Endothelial cell of umbilical vein (primary cell): ENCODE measurements around the gene STK10. TPM values are rescaled to one million over a fixed set of nuclear protein-coding genes. Genes with fewer than 3 reads are reported as not detected.

ENCODE experiments used
- BruUV-seq: library from RNA; stranded (reverse); fragments of 400-500 nt; replicated peaks from 2 replicates; lab custom pipeline; 2021; lab: Mats Ljungman, UMichigan
- CTCF ChIA-PET: fragments of 300-600, 350-600 bp; sonication (Branson Sonifier 250); formaldehyde crosslinking; loops from one replicate; lab custom pipeline; 2021; ENCODE audit warnings: antibody characterized with exemption, inconsistent platforms; lab: Charles Lee
- POLR2A ChIA-PET: fragments of 300-600, 350-600 bp; sonication (Branson Sonifier 250); formaldehyde crosslinking; loops from one replicate; lab custom pipeline; 2021; ENCODE audit warnings: antibody characterized with exemption, inconsistent platforms; lab: Charles Lee
- DNase-seq: peaks from one replicate; pipeline ENCODE4 v3.0.0-alpha.2; 2011; ENCODE audit warnings: low read depth, low spot score
- FAIRE-seq: peaks from 2 replicates; lab custom pipeline; 2011; peaks lifted over from hg19 to GRCh38; lab: Jason Lieb, UNC
- H2AFZ ChIP-seq: 2 replicates; pipeline ENCODE4 v1.6.0; 2012; ENCODE audit warnings: low read depth, low read length, control low read depth, inconsistent platforms
- H3K27ac ChIP-seq: 2 replicates; pipeline ENCODE4 v1.5.1; 2011; ENCODE audit warnings: low read depth, mild to moderate bottlenecking, control low read depth, low read length, moderate library complexity; ENCODE audit not compliant: insufficient read depth
- H3K27me3 ChIP-seq, 2 experiments: 2 replicates each; pipeline versions ENCODE4 v1.6.0 to v1.6.1; 2011; ENCODE audit warnings: low read length in 2 of 2, mixed read lengths in 1 of 2; ENCODE audit not compliant: control insufficient read depth in 2 of 2, insufficient read depth in 2 of 2
- H3K36me3 ChIP-seq, 2 experiments: 2 replicates in 1 of 2; 3 replicates in 1 of 2; pipeline ENCODE4 v1.5.1; 2011; ENCODE audit warnings: low read length in 2 of 2, mild to moderate bottlenecking in 1 of 2, moderate library complexity in 1 of 2; ENCODE audit not compliant: control insufficient read depth in 2 of 2, insufficient read depth in 2 of 2; ENCODE audit errors: extremely low read depth in 1 of 2
- H3K4me1 ChIP-seq: 3 replicates; pipeline ENCODE4 v1.5.1; 2011; ENCODE audit warnings: mild to moderate bottlenecking, low read length; ENCODE audit not compliant: control insufficient read depth, insufficient read depth; ENCODE audit errors: extremely low read depth
- H3K4me2 ChIP-seq: 2 replicates; pipeline ENCODE4 v1.6.1; 2011; ENCODE audit warnings: low read length, control low read depth, mixed read lengths; ENCODE audit not compliant: insufficient read depth
- H3K4me3 ChIP-seq, 3 experiments: fragments of 200-600 bp in 1 of 3; sonication (generic), shearing (Covaris generic) in 1 of 3; replicated peaks in 1 of 3; 2 replicates each; pipeline ENCODE4 v1.5.1; 2011 to 2016; ENCODE audit warnings: control low read depth in 3 of 3, low read length in 3 of 3, mild to moderate bottlenecking in 2 of 3, inconsistent platforms in 1 of 3, low read depth in 1 of 3, moderate library complexity in 1 of 3; ENCODE audit not compliant: insufficient read depth in 1 of 3
- H3K79me2 ChIP-seq: 2 replicates; pipeline ENCODE4 v1.6.0; 2012; ENCODE audit warnings: low read length, inconsistent platforms; ENCODE audit not compliant: control insufficient read depth, insufficient read depth
- H3K9ac ChIP-seq: replicated peaks from 2 replicates; pipeline ENCODE3; 2011; ENCODE audit warnings: low read length, control low read depth; ENCODE audit not compliant: insufficient read depth; ENCODE audit errors: extremely low read depth
- H3K9me1 ChIP-seq: replicated peaks from 3 replicates; pipeline ENCODE4 v1.6.0; 2011; ENCODE audit warnings: mild to moderate bottlenecking, low read length; ENCODE audit not compliant: control insufficient read depth, insufficient read depth; ENCODE audit errors: extremely low read depth
- H3K9me3 ChIP-seq: replicated peaks from 2 replicates; pipeline ENCODE4 v1.5.1; 2012; ENCODE audit warnings: low read length, inconsistent platforms; ENCODE audit not compliant: control insufficient read depth, insufficient read depth
- H4K20me1 ChIP-seq: replicated peaks from 2 replicates; pipeline ENCODE3; 2011; ENCODE audit warnings: mild to moderate bottlenecking, low read length; ENCODE audit not compliant: control insufficient read depth, insufficient read depth; ENCODE audit errors: extremely low read depth
- EZH2 ChIP-seq: IDR thresholded peaks from 2 replicates; pipeline ENCODE4 v1.6.1; 2012; ENCODE audit warnings: borderline replicate concordance, low read depth, mild to moderate bottlenecking, moderate library complexity, low read length, inconsistent platforms; ENCODE audit not compliant: severe bottlenecking
- FOS ChIP-seq: IDR thresholded peaks from 2 replicates; pipeline ENCODE4 v1.6.1; 2011; ENCODE audit warnings: mild to moderate bottlenecking, low read length, moderate library complexity, borderline replicate concordance; ENCODE audit not compliant: insufficient read depth
- GATA2 ChIP-seq: IDR thresholded peaks from 2 replicates; pipeline ENCODE4 v1.7.0; 2011; ENCODE audit warnings: low read depth, mild to moderate bottlenecking, moderate library complexity, mixed read lengths, low read length; ENCODE audit not compliant: insufficient read length, insufficient read depth
- JUN ChIP-seq: IDR thresholded peaks from 2 replicates; pipeline ENCODE4 v1.6.1; 2011; ENCODE audit warnings: borderline replicate concordance, low read depth; ENCODE audit not compliant: insufficient read length, insufficient read depth
- MAX ChIP-seq: IDR thresholded peaks from 2 replicates; pipeline ENCODE4 v1.6.1; 2011; ENCODE audit not compliant: insufficient read depth, insufficient read length
- MYC ChIP-seq: IDR thresholded peaks from one replicate; pipeline ENCODE4 v1.6.1; 2011; ENCODE audit warnings: mild to moderate bottlenecking, low read depth, low read length
- POLR2A ChIP-seq: IDR thresholded peaks from 2 replicates; pipeline ENCODE4 v1.6.1; 2012; ENCODE audit warnings: low read depth, mild to moderate bottlenecking, control low read depth, low read length
- POLR2AphosphoS5 ChIP-seq: IDR thresholded peaks from 2 replicates; pipeline ENCODE4 v1.6.1; 2012; ENCODE audit warnings: low read depth, mild to moderate bottlenecking, control low read depth, low read length, moderate library complexity; ENCODE audit not compliant: insufficient read depth
- dilution Hi-C: fragments of 300-500 bp; cut with MboI; formaldehyde crosslinking; loops from one replicate; pipeline ENCODE4 v1.15.0; 2019; ENCODE audit warnings: low sequenced_read_pairs; ENCODE audit not compliant: extremely low pct_ligation_motif_present
- intact Hi-C: fragments of 100-400 bp; cut with micrococcal nuclease; formaldehyde crosslinking; loops from one replicate; pipeline ENCODE4 v1.10.0; 2022
- polyA plus RNA-seq, 4 experiments: library from polyadenylated mRNA; depleted of rRNA in 3 of 4; stranded (reverse) in 3 of 4; unstranded in 1 of 4; fragments of >200 nt; gene quantifications; 2 replicates each; pipeline versions ENCODE4 v1.2.1 to v1.2.3, GENCODE V29; 2011 to 2012; ENCODE audit warnings: missing spikeins in 1 of 4
- total RNA-seq: library from RNA; stranded (reverse); gene quantifications from 2 replicates; pipeline ENCODE4 v1.2.3, GENCODE V29; 2021
- TF ChIP-seq, protein P1 (sequence below), 2 donors: IDR thresholded peaks; 1 replicate in 1 of 2; 2 replicates in 1 of 2; pipeline ENCODE4 v1.5.1; 2011; ENCODE audit warnings: low read length in 2 of 2, mild to moderate bottlenecking in 2 of 2, moderate library complexity in 2 of 2, control low read depth in 1 of 2, inconsistent platforms in 1 of 2, low read depth in 1 of 2; ENCODE audit not compliant: insufficient read depth in 1 of 2; ENCODE audit errors: extremely low read depth in 1 of 2

STK10 gene
- total and polyA plus RNA-seq, 2 donors (not counting 3 experiments of a cell fraction or from before 2014, with no cell fraction given), result 16.9 to 47.2 TPM

DNA sequence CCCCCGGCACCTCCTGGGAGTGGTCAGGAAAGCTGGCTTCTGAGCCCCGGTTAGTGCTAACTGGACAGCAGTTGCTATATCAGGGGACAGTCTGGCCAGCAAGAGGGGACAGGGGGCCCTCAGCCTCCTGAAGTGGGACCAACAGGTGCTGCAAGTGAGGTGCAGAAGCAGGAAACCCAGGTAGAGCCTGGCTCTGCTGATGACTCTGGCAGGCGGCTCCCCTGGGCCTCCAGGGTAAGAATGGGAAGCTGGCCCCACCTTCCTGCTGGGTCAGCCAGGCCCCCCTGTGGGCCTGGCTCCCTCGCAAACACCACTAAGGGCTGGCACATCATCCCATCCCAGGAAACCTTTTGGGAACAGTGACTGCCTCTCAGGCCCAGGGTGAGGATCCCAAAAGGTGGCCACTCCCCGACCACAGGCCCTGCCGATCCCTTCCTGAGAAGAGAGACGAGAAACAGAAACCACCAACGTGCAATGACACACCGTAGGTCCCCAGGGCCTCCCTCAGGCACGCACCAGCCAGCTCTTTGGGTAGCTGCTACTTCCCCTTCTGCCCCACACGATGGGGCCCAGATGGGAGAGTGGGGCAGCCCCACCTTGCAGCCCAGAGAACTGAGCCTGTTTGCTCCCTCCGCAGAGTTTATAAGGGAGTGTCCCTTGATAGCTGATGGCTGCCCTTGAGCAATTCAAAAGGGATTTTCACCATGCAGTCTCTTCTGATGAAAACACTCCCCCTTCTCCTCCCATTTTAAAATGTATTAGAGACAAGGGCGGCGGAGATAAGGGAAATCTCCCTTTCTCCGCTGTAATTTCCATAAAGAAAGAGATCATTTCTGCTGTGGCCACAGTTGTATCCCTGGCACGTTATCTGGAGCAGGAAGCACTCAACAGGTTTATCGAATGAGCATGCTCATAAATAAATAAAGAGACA lies 76.8 kb downstream of the STK10 start:
- Histone ChIP-seq H3K4me1 (peaks cover 16% of the 10 kb centered on the region), H3K79me2 (no peaks in the 10 kb centered on the region), H3K36me3 (no peaks in the 10 kb centered on the region), H3K27ac (no peak overlapping the region), H4K20me1 (no peaks in the 10 kb centered on the region), H3K4me3 (no peak overlapping the region), H2AFZ (no peak overlapping the region), H3K9ac (no peak overlapping the region), H3K4me2 (no peak overlapping the region), H3K9me3 (no peaks in the 10 kb centered on the region), H3K27me3 (no peaks in the 10 kb centered on the region), H3K9me1 (no peaks in the 10 kb centered on the region)
- FAIRE-seq (no peak), DNase-seq (peak; percentile 21)
- intact Hi-C loops (no loop called here), dilution Hi-C loops (no loop called here)
- POLR2A ChIA-PET, result no interaction called here
- CTCF ChIA-PET, result interaction anchor here (0.6 to 3.1 kb wide), 5 partner anchors 12 to 666 kb away, joined by 3 to 19 read pairs (median 4); partner anchors contain the start of gene STK10
- BruUV-seq, result no TSS peak
- TF ChIP-seq MAX, result no peak
- TF ChIP-seq EZH2, result no peak
- TF ChIP-seq POLR2AphosphoS5, result no peak

- Histone ChIP-seq H3K79me2 (no peaks in the 10 kb centered on the region), H3K4me3 (no peak overlapping the region), H3K9ac (no peak overlapping the region), H3K4me1 (peaks cover 16% of the 10 kb centered on the region), H3K4me2 (no peak overlapping the region), H3K9me3 (no peaks in the 10 kb centered on the region), H4K20me1 (no peaks in the 10 kb centered on the region), H3K9me1 (no peaks in the 10 kb centered on the region), H3K27ac (no peak overlapping the region), H3K36me3 (no peaks in the 10 kb centered on the region), H2AFZ (no peak overlapping the region), H3K27me3 (no peaks in the 10 kb centered on the region)
- TF ChIP-seq GATA2, result no peak
- TF ChIP-seq MYC, result no peak
- TF ChIP-seq FOS, result no peak
- TF ChIP-seq MAX, result no peak
- TF ChIP-seq EZH2, result no peak
- TF ChIP-seq, protein P1, sequence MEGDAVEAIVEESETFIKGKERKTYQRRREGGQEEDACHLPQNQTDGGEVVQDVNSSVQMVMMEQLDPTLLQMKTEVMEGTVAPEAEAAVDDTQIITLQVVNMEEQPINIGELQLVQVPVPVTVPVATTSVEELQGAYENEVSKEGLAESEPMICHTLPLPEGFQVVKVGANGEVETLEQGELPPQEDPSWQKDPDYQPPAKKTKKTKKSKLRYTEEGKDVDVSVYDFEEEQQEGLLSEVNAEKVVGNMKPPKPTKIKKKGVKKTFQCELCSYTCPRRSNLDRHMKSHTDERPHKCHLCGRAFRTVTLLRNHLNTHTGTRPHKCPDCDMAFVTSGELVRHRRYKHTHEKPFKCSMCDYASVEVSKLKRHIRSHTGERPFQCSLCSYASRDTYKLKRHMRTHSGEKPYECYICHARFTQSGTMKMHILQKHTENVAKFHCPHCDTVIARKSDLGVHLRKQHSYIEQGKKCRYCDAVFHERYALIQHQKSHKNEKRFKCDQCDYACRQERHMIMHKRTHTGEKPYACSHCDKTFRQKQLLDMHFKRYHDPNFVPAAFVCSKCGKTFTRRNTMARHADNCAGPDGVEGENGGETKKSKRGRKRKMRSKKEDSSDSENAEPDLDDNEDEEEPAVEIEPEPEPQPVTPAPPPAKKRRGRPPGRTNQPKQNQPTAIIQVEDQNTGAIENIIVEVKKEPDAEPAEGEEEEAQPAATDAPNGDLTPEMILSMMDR (IDR thresholded peaks at IDR 0.05; ENCODE audit: extremely low read depth in 1 of 2, insufficient read depth in 1 of 2, low read depth in 1 of 2, low read length in 2 of 2), result no peak
- no peak for TF ChIP-seq JUN
- TF ChIP-seq POLR2A, result no peak
- POLR2A ChIA-PET, result no interaction called here
- FAIRE-seq (no peak), DNase-seq (no peak)
- CTCF ChIA-PET, result interaction anchor here (1.2 to 5.0 kb wide), 3 partner anchors 13 to 183 kb away, joined by 3 to 36 read pairs (median 19); partner anchors contain the start of gene STK10
- intact Hi-C loops (no loop called here), dilution Hi-C loops (no loop called here)
- BruUV-seq, result no TSS peak
These were observed 77.7 kb downstream of the STK10 start for GRCh38 chr5:172110260-172110815.
